Activated CD8-positive, alpha-beta memory T cell treated with anti-CD3 and anti-CD28 coated beads for 36 hours (primary cell): Measurements from ENCODE around the gene TMEM207. TPM values are rescaled to one million over a fixed set of nuclear protein-coding genes. Genes with fewer than 3 reads are reported as not detected.
"Not testable (repeated sequence)": the region's sequence is repeated elsewhere in the genome, so short reads cannot be mapped to it uniquely, and the experiment has no call there.

ENCODE experiments used
- CTCF ChIA-PET: fragments of 350-600 bp; sonication (Branson Sonifier 250); formaldehyde crosslinking; loops from one replicate; lab custom pipeline; 2021; ENCODE audit warnings: antibody characterized with exemption; lab: Charles Lee
- POLR2A ChIA-PET: fragments of 350-600 bp; sonication (Branson Sonifier 250); formaldehyde crosslinking; loops from one replicate; lab custom pipeline; 2021; ENCODE audit warnings: antibody characterized with exemption; lab: Charles Lee
- total RNA-seq, 2 experiments: library from RNA; stranded (reverse); gene quantifications; one replicate each; pipeline ENCODE4 v1.2.3, GENCODE V29; 2021

TMEM207 gene
- total RNA-seq = not detected

GRCh38 chr3:190449801-190450200 is at the start of gene TMEM207:
TSS of gene TMEM207 (minus strand) at chr3:190449901. CDS start at chr3:190449809, 92 bp downstream.
- ChIA-PET CTCF (no interaction called here), POLR2A (no interaction called here)

DNA sequence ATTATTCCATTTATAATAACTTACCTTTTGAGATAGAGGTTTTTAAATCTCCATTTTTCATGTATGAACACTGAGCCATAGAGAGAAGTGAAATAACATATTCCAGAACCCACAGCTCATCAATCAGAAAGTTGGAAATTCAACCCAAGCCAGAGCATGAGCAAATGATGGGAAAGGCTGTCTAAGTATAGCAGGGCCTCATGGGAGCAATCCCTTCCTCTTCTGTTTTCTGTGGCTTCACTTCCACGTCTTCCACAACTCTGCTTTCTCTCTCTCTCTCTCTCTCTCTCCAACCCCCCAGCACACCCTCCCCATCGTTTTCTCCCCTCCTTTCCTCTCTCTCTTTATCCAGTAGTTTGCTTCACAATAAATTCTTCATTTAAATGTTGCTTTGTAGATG is 49.4 kb upstream of the TMEM207 start:
- ChIA-PET CTCF (interaction anchor here (0.7 kb wide), 1 partner anchor 614 kb away, joined by 3 read pairs; no protein-coding TSS in a partner anchor), POLR2A (no interaction called here)

DNA sequence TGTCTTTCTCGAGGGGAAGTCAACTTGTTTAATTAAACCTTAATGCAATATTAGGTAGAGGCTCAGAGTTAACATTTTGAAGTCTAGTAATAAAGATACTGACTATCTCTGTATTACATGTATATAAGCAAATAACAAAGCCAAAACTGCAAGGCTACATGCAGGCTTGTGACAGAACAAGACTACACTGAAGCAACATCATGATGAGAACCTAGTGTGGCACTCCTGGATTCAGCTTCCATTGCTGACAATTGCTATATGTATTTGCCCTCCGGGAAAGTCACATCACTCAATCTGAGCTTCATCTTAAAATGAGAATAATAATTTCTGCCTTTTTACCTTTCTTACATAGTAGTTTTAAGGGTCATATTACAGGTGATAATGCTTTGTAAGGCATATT is 48.6 kb upstream of the TMEM207 start:
- POLR2A ChIA-PET = no interaction called here
- CTCF ChIA-PET = no interaction called here

GRCh38 chr3:190497811-190498210 is 48.1 kb upstream of the TMEM207 start:
- POLR2A ChIA-PET = no interaction called here
- CTCF ChIA-PET = no interaction called here

- ChIA-PET POLR2A (no interaction called here), CTCF (no interaction called here)
Measured at GRCh38 chr3:190496859-190497258, 47.2 kb upstream of the TMEM207 start.

- CTCF ChIA-PET = no interaction called here
- POLR2A ChIA-PET = no interaction called here
Measured at GRCh38 chr3:190495796-190496195, 46.1 kb upstream of the TMEM207 start.

DNA sequence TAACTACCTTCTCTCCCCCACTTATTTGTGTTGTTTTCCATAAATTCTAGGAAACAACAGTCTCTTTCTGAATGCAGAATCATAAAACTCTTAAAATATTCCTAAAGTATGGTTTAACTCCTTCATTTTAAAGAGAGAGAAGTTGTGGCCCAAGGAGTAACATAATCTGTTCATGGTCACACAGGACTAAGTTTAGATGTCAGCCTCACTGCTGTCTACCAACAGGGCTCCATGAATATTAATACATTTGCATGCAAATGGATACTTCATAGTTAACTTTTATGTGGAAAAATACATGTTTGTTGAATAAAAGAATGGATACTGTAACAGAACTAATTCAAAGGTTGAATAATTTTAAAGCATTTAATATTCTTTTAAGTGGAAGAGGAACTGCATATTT is 45.7 kb upstream of the TMEM207 start:
- ChIA-PET CTCF (no interaction called here), POLR2A (no interaction called here)

DNA sequence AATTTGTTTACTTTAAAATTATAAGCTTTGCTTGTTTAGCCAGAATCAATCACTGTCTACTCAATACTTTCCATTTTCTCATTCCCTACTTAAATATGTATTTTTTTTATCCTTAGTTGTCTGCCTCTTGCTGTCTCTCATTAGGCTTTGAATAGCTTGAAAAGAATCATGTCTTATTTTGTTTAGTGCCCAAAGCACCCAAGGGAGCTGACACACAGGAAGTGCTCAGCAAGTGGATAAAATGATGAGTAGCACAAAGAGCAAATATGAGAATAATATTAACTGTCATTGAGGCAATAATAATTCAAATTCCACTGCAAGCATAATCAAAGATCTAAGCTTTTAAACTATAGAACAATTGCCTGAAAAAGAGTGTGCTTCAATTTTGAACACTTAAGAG is 45.2 kb upstream of the TMEM207 start:
- ChIA-PET CTCF (no interaction called here), POLR2A (no interaction called here)

GRCh38 chr3:190492966-190493365 is 43.3 kb upstream of the TMEM207 start:
- CTCF ChIA-PET = no interaction called here

GRCh38 chr3:190492129-190492528 is 42.4 kb upstream of the TMEM207 start:
- POLR2A ChIA-PET = no interaction called here
- CTCF ChIA-PET = interaction anchor here (1.7 kb wide), 1 partner anchor 22 kb away, joined by 4 read pairs; the partner anchor contains the start of gene IL1RAP

More at GRCh38 chr3:190492966-190493365, 43.3 kb upstream of the TMEM207 start:
- POLR2A ChIA-PET = no interaction called here

DNA sequence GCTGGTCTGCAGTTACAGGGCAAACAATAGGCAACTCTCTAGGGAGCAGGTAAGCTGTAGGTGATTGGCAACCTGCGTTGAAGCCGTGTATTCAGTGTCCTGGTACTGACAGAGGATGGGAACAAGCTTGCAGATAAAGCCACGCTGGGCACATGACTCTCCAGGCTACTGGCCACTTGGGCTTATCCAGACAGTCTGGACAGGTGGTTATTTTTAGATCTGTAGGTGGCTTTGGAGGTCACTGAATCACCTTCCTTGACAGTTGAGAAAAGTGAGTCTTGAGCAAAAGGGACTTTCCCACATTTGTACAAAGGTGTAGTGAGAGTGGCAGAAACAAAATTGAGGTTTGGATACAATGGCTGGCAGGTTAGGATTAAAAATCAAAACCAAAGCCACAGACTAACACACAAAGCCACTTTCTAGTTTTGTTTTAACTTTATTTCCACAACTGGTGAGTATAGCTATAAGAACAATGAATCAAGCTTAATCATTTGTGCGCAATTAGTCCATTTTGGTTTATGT is 41.9 kb upstream of the TMEM207 start:
- ChIA-PET POLR2A (interaction anchor here (0.9 kb wide), 1 partner anchor 23 kb away, joined by 4 read pairs; the partner anchor contains the start of gene IL1RAP), CTCF (interaction anchor here (1.7 kb wide), 1 partner anchor 22 kb away, joined by 4 read pairs; the partner anchor contains the start of gene IL1RAP)

- POLR2A ChIA-PET = no interaction called here
- CTCF ChIA-PET = no interaction called here
Measured at GRCh38 chr3:190486908-190487607, 37.4 kb upstream of the TMEM207 start.

GRCh38 chr3:190486533-190486864 is 36.8 kb upstream of the TMEM207 start:
- CTCF ChIA-PET = no interaction called here
- POLR2A ChIA-PET = no interaction called here

GRCh38 chr3:190485830-190486532 is 36.3 kb upstream of the TMEM207 start:
- POLR2A ChIA-PET = no interaction called here
- CTCF ChIA-PET = no interaction called here

DNA sequence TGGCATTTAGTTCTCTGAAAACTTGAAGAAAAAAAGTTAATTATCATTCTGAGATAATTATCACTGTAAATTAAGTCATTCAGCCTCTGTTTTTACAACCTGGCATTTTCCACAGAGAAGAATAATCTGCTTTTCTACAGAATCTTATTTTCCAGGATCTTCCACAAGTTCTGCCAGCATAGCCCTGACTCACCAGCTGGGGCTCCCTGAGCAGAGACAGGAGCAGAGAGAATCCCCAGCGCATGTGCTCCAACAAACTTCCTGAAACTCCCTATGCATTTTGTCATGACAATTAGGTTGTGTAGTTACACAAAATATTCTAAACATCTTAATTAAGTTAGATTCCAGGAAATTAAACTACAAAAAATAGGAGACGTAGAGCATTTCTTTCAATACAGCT is 32.1 kb upstream of the TMEM207 start:
- CTCF ChIA-PET = no interaction called here
- POLR2A ChIA-PET = no interaction called here

- POLR2A ChIA-PET, CTCF ChIA-PET: not testable (repeated sequence)
Measured at GRCh38 chr3:190473261-190473660, 23.6 kb upstream of the TMEM207 start.

DNA sequence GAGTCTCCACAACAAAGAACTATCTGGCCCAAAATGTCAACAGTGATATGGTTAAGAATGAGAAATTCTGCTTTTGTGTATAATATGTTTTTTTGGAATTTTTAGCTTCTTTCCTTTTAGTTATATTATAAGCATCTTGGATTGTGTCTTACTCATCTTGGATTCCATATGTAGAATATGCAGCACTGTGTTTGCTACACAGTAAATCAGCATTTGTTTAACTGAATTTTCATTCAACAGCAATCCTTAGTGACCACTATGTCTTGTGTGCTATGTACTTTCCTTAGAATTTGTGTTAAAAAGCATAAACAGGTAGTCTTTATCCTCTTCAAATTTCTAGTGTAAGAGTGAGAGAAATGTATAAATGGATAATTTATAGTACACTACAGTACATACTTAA is 18.2 kb upstream of the TMEM207 start:
- POLR2A ChIA-PET = no interaction called here

DNA sequence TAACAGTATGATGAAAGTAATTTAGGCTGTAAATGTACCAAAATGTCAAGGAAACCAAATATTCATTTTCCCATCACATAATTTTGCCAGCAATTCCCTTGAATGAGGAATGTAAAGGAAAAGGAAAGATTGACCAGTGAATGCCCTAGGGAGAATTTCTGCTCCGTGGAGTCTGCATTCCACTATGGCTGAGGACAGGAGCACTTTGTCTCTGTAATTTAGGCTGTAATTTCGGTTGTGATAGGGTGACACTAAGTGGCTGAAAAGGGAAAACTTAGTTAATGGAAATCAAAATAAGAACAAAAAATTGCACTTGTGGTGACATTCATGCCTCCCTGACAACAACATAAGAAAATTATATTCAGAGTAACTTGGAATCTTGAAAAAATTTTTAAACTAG is 8.3 kb upstream of the TMEM207 start:
- ChIA-PET POLR2A (no interaction called here), CTCF (no interaction called here)

More for the DNA sequence above, 18.2 kb upstream of the TMEM207 start:
- CTCF ChIA-PET = no interaction called here

GRCh38 chr3:190456770-190457169 is 7.1 kb upstream of the TMEM207 start:
- CTCF ChIA-PET = no interaction called here
- POLR2A ChIA-PET = no interaction called here

GRCh38 chr3:190455828-190456227 is 6.1 kb upstream of the TMEM207 start:
- POLR2A ChIA-PET = no interaction called here
- CTCF ChIA-PET = no interaction called here

DNA sequence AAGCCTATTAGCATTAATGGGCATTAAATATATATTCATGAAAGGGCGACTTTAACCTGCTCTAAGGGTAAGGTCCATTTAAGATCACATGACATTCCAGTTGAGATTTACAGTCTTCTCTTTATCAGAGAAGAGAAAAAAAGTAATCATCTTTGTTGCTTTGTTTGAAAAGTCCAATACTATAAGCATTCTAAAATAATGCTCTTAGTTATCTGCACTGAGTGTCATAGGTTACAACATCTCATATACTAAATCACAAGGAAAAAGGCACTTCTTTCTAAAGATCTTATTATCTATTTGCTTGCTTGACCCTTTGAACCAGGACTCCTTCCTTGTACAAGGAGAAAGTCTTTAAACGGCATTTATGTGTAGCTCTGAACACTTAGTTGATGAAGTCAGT is 1.4 kb downstream of the TMEM207 start:
- ChIA-PET POLR2A (no interaction called here), CTCF (no interaction called here)
